ENCODE measurements around the gene SND1.

DNA sequence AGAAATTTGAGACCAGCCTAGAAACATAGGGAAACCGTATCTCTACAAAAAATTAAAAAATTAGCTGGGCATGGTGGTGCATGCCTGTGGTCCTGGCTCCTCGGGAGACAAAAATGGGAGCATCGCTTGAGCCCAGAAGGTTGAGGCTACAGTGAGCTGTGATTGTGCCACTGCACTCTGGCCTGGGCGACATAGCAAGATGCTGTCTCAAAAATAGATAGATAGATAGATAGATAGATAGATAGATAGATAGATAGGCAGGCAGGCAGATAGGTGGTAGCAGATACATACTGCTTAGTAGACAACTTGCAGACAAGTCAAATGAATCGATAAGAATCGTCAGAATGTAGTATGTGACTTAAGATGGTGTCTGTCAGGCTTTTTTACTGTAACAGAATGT is 106.9 kb downstream of the SND1 start:
- TF ChIP-seq POLR2A (IDR thresholded peaks at IDR 0.05): no peak
- TF ChIP-seq, protein P1, sequence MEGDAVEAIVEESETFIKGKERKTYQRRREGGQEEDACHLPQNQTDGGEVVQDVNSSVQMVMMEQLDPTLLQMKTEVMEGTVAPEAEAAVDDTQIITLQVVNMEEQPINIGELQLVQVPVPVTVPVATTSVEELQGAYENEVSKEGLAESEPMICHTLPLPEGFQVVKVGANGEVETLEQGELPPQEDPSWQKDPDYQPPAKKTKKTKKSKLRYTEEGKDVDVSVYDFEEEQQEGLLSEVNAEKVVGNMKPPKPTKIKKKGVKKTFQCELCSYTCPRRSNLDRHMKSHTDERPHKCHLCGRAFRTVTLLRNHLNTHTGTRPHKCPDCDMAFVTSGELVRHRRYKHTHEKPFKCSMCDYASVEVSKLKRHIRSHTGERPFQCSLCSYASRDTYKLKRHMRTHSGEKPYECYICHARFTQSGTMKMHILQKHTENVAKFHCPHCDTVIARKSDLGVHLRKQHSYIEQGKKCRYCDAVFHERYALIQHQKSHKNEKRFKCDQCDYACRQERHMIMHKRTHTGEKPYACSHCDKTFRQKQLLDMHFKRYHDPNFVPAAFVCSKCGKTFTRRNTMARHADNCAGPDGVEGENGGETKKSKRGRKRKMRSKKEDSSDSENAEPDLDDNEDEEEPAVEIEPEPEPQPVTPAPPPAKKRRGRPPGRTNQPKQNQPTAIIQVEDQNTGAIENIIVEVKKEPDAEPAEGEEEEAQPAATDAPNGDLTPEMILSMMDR (IDR thresholded peaks at IDR 0.05): no peak
